IMR-90 (cell line): ENCODE results near the gene PCDHA8.

Experiments used
- CEBPB ChIP-seq: IDR thresholded peaks from 2 replicates; pipeline ENCODE4 v1.6.1; 2012; ENCODE audit warnings: low read depth, low read length, improper control_type of control experiment
- POLR2A ChIP-seq: IDR thresholded peaks from 2 replicates; pipeline ENCODE4 v1.6.1; 2012; ENCODE audit warnings: mild to moderate bottlenecking, low read depth, low read length
- TF ChIP-seq, protein P1 (sequence below): conservative IDR thresholded peaks from 2 replicates; pipeline ENCODE4 v1.5.1; 2012; ENCODE audit warnings: mild to moderate bottlenecking, low read depth, low read length, improper control_type of control experiment

DNA sequence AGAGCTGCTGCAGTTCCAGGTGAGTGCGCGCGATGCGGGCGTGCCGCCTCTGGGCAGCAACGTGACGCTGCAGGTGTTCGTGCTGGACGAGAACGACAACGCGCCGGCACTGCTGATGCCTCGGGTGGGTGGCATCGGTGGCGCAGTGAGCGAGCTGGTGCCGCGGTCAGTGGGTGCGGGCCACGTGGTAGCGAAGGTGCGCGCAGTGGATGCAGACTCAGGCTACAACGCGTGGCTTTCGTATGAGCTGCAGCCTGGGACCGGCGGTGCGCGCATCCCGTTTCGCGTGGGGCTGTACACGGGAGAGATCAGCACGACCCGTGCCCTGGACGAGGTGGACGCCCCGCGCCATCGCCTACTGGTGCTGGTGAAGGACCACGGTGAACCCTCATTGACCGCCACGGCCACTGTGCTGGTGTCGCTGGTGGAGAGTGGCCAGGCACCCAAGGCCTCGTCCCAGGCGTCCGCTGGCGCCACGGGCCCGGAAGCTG lies 38.2 kb upstream of the PCDHA8 start:
- TF ChIP-seq, protein P1, sequence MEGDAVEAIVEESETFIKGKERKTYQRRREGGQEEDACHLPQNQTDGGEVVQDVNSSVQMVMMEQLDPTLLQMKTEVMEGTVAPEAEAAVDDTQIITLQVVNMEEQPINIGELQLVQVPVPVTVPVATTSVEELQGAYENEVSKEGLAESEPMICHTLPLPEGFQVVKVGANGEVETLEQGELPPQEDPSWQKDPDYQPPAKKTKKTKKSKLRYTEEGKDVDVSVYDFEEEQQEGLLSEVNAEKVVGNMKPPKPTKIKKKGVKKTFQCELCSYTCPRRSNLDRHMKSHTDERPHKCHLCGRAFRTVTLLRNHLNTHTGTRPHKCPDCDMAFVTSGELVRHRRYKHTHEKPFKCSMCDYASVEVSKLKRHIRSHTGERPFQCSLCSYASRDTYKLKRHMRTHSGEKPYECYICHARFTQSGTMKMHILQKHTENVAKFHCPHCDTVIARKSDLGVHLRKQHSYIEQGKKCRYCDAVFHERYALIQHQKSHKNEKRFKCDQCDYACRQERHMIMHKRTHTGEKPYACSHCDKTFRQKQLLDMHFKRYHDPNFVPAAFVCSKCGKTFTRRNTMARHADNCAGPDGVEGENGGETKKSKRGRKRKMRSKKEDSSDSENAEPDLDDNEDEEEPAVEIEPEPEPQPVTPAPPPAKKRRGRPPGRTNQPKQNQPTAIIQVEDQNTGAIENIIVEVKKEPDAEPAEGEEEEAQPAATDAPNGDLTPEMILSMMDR, result no peak
- no peak for TF ChIP-seq CEBPB
- no peak for TF ChIP-seq POLR2A
